Erythroblast (primary cell): ENCODE measurements around the gene DEF6.

ENCODE experiments used
- DNase-seq, 2 experiments: peaks; one replicate each; lab custom pipeline; 2025; lab: John Stamatoyannopoulos, UW
- GATA1 ChIP-seq: IDR thresholded peaks from 2 replicates; pipeline ENCODE4 v1.6.1; 2011; ENCODE audit warnings: low read depth, mild to moderate bottlenecking, control low read depth, low read length, moderate library complexity
- POLR2A ChIP-seq: IDR thresholded peaks from 2 replicates; pipeline ENCODE4 v1.6.1; 2011; ENCODE audit warnings: mild to moderate bottlenecking, low read length

The DEF6 gene

DNA sequence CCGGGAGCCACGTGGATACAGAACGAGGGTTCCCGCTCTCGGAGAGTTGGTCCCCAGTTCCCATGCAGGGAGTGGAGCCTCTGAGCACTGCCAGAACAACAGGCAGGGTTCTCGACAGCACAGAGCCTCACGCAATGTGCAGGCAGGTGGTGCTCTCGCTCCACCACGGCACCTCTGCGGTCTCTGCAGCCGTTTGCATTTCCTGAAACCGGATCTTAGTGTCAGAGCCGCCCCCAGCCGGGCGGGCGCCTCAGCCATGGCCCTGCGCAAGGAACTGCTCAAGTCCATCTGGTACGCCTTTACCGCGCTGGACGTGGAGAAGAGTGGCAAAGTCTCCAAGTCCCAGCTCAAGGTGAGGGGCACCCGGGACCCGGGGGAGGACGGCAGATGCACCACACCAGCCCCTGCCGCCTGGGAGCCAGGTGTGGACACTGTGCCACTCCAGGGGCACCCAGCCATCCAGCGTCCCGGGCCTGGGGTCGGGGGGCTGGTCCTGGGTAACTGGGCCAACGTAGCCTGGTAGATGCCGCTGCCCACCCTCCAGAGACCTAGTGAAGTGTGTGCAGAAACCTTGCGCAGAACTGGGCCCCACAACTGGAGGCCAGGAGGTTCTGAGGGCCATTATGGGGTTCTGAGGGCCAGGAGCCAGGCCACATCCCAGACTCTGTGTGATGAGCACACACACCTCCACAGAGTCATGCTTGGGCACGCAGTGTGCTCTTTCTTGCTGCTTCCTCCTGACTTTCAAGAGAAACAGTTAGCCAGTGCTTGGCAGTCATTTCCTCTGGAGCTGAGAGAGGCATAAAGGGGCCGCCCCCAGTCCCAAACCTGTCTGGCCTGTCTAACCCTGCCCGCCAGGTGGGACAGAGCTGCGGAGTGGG is at the start of gene DEF6:
Gene DEF6, plus strand, starts transcription at position 218 of the 881 bp plus-strand sequence. Its CDS starts 39 bp downstream, at position 257.
- TF ChIP-seq POLR2A (peak; percentile 55), GATA1 (no peak)
- peak; percentile 70 to 83 for DNase-seq

DNA sequence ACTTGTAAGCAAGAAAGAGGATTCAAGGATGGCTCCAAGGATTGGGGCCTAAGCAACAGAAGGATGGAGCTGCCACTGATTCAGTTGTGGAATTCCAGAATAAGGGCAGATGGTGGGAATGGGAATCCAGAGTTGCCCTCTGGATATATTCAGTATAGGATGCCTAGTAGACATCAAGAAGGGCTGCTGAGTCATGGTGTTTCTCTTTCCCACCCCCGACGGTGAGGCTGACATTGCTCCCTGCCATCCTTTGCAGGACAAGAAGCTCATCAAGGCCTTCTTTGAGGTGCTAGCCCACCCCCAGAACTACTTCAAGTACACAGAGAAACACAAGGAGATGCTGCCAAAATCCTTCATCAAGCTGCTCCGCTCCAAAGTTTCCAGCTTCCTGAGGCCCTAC is 49.3 kb upstream of the DEF6 start:
- TF ChIP-seq POLR2A: no peak
- TF ChIP-seq GATA1: no peak
- DNase-seq: peak; percentile 47 to 64

- DNase-seq: no peak
- TF ChIP-seq POLR2A (no peak), GATA1 (no peak)
Observed at GRCh38 chr6:35248965-35249364, 48.7 kb upstream of the DEF6 start.

- DNase-seq: no peak
- TF ChIP-seq GATA1 (no peak), POLR2A (no peak)
Observed at GRCh38 chr6:35251949-35252348, 45.7 kb upstream of the DEF6 start.

- no peak for DNase-seq
- TF ChIP-seq POLR2A (no peak), GATA1 (no peak)
Observed at GRCh38 chr6:35253249-35253648, 44.4 kb upstream of the DEF6 start.

GRCh38 chr6:35258336-35258735 is 39.3 kb upstream of the DEF6 start:
- TF ChIP-seq POLR2A (no peak), GATA1 (no peak)
- peak in 1 of 2 experiments; percentile 31 for DNase-seq

DNA sequence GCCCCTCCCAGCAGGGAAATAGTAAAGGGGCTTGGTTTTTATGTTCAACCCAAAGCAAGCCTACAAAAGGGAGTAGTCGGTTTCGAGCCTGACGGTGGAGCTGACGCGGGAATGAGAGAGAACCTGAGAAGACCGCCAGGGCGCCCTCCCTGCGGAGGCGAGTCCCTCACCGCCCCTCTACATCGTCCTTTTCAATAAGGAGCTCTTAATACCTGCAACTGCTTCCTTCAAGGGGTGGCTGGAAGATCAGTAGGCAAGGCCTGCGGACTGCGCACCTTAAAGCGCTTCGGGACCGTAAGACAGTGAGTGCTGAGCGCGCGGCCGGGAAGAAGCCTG is 38.8 kb upstream of the DEF6 start:
- peak; percentile 82 to 85 for DNase-seq
- TF ChIP-seq POLR2A: no peak
- no peak for TF ChIP-seq GATA1

DNA sequence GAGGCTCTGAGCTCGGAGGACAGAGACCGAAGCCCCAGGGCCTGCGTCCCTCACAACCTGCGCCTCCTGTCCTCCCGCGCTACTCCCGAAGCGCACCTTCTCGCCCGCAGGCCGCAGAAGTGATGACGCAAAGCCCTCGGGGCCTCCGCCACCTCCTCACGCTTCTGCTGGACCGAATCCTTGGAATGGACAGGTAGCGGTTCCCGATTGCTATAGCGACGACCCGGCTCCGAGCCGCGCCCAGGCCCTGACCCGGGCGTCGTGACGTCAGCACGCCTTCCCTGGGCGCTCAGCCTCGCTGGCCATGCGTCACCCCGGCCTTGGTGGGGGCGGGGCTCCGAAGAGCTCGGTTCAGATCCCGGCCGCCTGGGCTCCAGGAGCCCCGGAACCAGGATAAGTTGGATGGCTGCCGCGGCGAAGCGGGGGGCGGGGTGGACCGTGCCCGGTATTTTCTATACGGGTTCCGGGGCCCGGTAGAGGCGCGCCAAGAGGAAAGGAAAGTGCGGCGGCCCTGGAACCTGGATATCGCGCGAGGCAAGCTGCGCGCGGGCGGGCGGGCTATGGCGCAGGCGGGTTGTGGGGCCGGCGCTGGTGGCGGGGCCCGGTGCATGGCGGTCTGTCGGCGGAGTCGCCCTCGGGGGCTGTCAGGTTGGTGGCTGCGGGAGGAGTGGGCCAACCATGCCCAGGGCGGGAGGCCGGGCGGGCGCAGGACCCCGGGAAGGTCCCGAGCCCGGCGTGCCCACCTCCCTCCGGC is 38.2 kb upstream of the DEF6 start, which contains the start of gene ZNF76:
Gene ZNF76, plus strand, starts transcription at position 542 of the 754 bp plus-strand sequence. CDS start 21,417 bp downstream, outside the sequence.
- peak; percentile 97 to 98 for DNase-seq
- no peak for TF ChIP-seq GATA1
- peak; percentile 54 for TF ChIP-seq POLR2A

DNA sequence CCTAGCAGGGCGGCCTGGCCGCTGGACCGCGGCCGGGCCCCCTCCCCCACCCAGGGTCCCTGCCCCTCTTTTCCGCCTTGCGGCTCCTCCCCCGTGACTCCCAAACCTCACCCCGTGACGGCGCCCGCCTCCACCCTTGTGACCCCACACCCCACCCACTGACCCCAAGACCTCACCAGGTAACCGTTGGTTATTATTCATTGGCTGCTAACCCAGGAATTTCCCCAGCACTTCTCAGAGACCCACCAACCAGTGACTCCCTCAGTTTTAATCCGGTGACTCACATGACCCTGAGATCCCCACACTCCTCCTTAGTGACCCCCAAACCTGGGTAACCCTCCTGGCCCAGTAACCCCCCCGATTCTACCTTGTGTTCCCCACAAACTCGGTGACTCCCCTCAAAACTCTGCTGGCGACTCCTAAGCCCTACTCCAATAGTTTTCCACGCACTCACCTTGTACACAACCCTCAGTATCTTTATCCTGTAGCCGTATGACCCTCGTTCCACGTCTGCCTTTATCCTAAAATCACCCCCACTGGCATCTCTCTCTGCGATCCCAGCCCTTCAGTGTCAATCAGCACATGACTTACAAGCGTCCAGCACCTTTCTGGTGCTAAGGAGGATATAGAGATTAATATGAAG is 37.5 kb upstream of the DEF6 start:
- peak; percentile 85 to 86 for DNase-seq
- TF ChIP-seq GATA1 (no peak), POLR2A (no peak)

GRCh38 chr6:35260591-35261570 is 36.7 kb upstream of the DEF6 start:
- DNase-seq: peak in 1 of 2 experiments; percentile 52
- TF ChIP-seq POLR2A (no peak), GATA1 (no peak)

- TF ChIP-seq POLR2A (no peak), GATA1 (no peak)
- DNase-seq: no peak
Observed at GRCh38 chr6:35262596-35262995, 35.0 kb upstream of the DEF6 start.

DNA sequence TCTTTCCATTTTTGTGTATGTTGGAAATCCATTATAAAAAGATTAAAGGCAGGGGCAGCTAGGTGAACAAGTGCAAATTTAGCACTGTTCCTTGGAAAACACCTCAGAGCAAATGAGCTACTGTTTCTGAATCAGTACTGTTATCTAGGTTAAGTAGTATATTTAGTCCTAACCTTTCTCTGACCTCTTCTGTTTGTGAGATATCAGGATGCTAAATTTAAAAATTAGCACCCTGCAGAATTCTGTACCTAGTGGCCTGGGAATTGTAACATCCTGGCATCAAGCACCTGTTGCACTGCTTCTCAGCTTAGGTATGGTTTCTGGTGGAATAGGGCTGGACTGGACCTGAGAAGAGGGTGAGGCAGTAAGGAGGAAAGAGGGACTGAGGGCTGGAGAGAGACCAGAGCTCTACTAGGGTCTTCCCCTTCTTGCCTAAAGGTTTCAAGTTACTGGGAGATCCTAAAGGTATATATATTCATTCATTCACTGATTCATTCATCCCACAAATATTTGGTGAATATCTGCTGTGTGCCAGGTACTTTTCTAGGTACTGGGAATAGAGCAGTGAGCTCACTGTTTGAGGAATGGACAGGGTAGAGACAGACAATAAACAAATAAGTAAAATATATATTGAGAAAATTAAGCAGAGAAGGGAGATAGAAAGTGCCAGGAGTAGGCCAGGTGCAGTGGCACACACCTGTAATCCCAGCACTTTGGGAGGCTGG is 32.9 kb upstream of the DEF6 start:
- TF ChIP-seq POLR2A (no peak), GATA1 (no peak)
- DNase-seq: no peak
